Smooth muscle cell (in vitro differentiated cells): Measurements from ENCODE around the gene TUBB3. TPM values are rescaled to one million over a fixed set of nuclear protein-coding genes. Genes with fewer than 3 reads are reported as not detected.

Source experiments
- DNase-seq: peaks from one replicate; lab custom pipeline; 2025; ENCODE audit not compliant: unreplicated experiment; lab: John Stamatoyannopoulos, UW
- H2AFZ ChIP-seq: fragments of 200-600 bp; sonication (generic); 2 replicates; pipeline ENCODE4 v1.6.0; 2016; ENCODE audit warnings: antibody characterized with exemption, low read depth, mild to moderate bottlenecking
- H3F3A ChIP-seq: fragments of 200-600 bp; sonication (generic); 2 replicates; pipeline ENCODE4 v1.6.0; 2017; ENCODE audit warnings: antibody characterized with exemption, low read depth
- H3K27ac ChIP-seq: fragments of 200-600 bp; sonication (generic); 2 replicates; pipeline ENCODE4 v1.5.1; 2016; ENCODE audit warnings: low read depth, mild to moderate bottlenecking
- H3K27me3 ChIP-seq: fragments of 200-600 bp; sonication (generic); 2 replicates; pipeline ENCODE4 v1.6.1; 2016; ENCODE audit warnings: low read depth, mild to moderate bottlenecking
- H3K36me3 ChIP-seq: fragments of 200-600 bp; sonication (generic); 2 replicates; pipeline ENCODE4 v1.5.1; 2016; ENCODE audit warnings: low read depth
- H3K4me1 ChIP-seq: fragments of 200-600 bp; sonication (generic); 2 replicates; pipeline ENCODE4 v1.5.1; 2016; ENCODE audit warnings: low read depth
- H3K4me2 ChIP-seq: fragments of 200-600 bp; sonication (generic); 2 replicates; pipeline ENCODE4 v1.6.0; 2016; ENCODE audit warnings: mild to moderate bottlenecking
- H3K4me3 ChIP-seq: fragments of 200-600 bp; sonication (generic); 2 replicates; pipeline ENCODE4 v1.5.1; 2016; ENCODE audit warnings: mild to moderate bottlenecking
- H3K79me2 ChIP-seq: fragments of 200-600 bp; sonication (generic); 2 replicates; pipeline ENCODE4 v1.6.0; 2016; ENCODE audit warnings: low read depth, mild to moderate bottlenecking
- H3K9ac ChIP-seq: fragments of 200-600 bp; sonication (generic); 2 replicates; pipeline ENCODE4 v1.6.0; 2016; ENCODE audit warnings: low read depth
- H3K9me3 ChIP-seq: fragments of 200-600 bp; sonication (generic); replicated peaks from 2 replicates; pipeline ENCODE4 v1.5.1; 2016; ENCODE audit warnings: low read depth
- H4K20me1 ChIP-seq: fragments of 200-600 bp; sonication (generic); 2 replicates; pipeline ENCODE4 v1.6.0; 2016; ENCODE audit warnings: low read depth
- WGBS: methylation state at CpG from one replicate; pipeline ENCODE4 v1.1.7; 2016; ENCODE audit warnings: low lambda C conversion rate; 5-methylcytosine and 5-hydroxymethylcytosine counted together
- polyA plus RNA-seq: library from polyadenylated mRNA; unstranded; fragments of >200 nt; fragmentation: Nextera tagmentation; extraction: Ambion mirVana; gene quantifications from 2 replicates; pipeline ENCODE4 v1.2.1, GENCODE V29; 2016
- total RNA-seq: library from RNA; depleted of rRNA; stranded (reverse); fragments of >200 nt; gene quantifications from 2 replicates; pipeline ENCODE4 v1.2.3, GENCODE V29; 2014
- TF ChIP-seq, protein P1 (sequence below): fragments of 200-600 bp; sonication (generic); IDR thresholded peaks from 2 replicates; pipeline ENCODE4 v1.5.1; 2017; ENCODE audit warnings: borderline replicate concordance, mild to moderate bottlenecking, antibody characterized with exemption; ENCODE audit not compliant: insufficient read depth, poor library complexity, severe bottlenecking

Gene TUBB3
- total and polyA plus RNA-seq, 2 experiments from 2014 or later = 198 to 234 TPM

GRCh38 chr16:89922477-89922883, 662 bp upstream of the TUBB3 start:
- H3K79me2 ChIP-seq = peaks cover 48% of the 10 kb centered on the region
- no peak overlapping the region for H2AFZ ChIP-seq
- peak overlapping the region; percentile 99 for H3K27ac ChIP-seq
- H3K9me3 ChIP-seq = no peaks in the 10 kb centered on the region
- H3K9ac ChIP-seq = peak overlapping the region; percentile 93
- WGBS = 1% methylated on average over 27 of the region's 31 CpGs
- peak overlapping the region; percentile 81 for H3K4me3 ChIP-seq
- peaks cover 32% of the 10 kb centered on the region for H3K4me1 ChIP-seq
- peaks cover 41% of the 10 kb centered on the region for H4K20me1 ChIP-seq
- DNase-seq = peak; percentile 89
- TF ChIP-seq, protein P1, sequence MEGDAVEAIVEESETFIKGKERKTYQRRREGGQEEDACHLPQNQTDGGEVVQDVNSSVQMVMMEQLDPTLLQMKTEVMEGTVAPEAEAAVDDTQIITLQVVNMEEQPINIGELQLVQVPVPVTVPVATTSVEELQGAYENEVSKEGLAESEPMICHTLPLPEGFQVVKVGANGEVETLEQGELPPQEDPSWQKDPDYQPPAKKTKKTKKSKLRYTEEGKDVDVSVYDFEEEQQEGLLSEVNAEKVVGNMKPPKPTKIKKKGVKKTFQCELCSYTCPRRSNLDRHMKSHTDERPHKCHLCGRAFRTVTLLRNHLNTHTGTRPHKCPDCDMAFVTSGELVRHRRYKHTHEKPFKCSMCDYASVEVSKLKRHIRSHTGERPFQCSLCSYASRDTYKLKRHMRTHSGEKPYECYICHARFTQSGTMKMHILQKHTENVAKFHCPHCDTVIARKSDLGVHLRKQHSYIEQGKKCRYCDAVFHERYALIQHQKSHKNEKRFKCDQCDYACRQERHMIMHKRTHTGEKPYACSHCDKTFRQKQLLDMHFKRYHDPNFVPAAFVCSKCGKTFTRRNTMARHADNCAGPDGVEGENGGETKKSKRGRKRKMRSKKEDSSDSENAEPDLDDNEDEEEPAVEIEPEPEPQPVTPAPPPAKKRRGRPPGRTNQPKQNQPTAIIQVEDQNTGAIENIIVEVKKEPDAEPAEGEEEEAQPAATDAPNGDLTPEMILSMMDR = no peak
- H3K4me2 ChIP-seq = peak overlapping the region; percentile 97
- no peaks in the 10 kb centered on the region for H3K27me3 ChIP-seq
- peaks cover 22% of the 10 kb centered on the region for H3F3A ChIP-seq
- no peaks in the 10 kb centered on the region for H3K36me3 ChIP-seq

DNA sequence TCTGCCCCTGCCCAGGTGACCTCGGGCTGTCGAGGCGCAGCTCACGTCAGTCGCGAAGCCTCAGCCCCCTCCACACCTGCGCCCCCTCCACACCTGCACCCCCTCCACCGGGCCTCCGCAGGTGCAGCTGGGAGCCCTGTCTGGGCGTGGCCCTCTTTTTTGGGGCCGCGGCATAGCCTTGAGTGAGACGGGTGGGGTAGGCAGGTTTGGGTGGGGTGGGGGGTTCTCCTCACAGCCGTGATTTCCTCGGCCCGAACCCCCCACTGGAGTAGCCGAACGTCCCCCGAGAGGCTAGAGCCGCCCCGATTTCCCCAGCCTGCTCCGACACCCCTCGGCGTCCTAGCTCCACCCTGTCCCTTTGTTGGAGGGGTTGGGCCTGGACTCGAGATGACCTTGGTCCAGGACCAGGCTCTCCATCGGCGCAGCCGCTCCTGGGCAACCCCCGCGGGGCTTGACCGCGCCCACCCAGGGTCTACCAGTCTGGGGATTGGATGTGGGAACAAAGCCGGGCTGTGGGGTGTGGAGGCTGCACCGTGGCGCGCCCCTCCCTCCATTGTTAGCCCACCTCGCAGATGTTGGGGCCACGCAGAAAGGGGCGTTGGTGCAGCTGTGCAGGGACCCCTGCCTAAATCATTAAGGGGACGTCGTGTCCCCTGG, 626 bp downstream of the TUBB3 start:
- H4K20me1 ChIP-seq = peaks cover 54% of the 10 kb centered on the region

GRCh38 chr16:89924297-89924924, 1.3 kb downstream of the TUBB3 start:
- H3K4me1 ChIP-seq = peaks cover 17% of the 10 kb centered on the region
- H3K4me2 ChIP-seq = peak overlapping the region; percentile 97
- H3K4me3 ChIP-seq = peak overlapping the region; percentile 81
- no peak overlapping the region for H2AFZ ChIP-seq
- peak overlapping the region; percentile 48 for H3K9ac ChIP-seq
- H3K36me3 ChIP-seq = no peaks in the 10 kb centered on the region
- no peaks in the 10 kb centered on the region for H3K9me3 ChIP-seq
- peaks cover 61% of the 10 kb centered on the region for H4K20me1 ChIP-seq
- peak; percentile 46 for DNase-seq
- no peaks in the 10 kb centered on the region for H3K27me3 ChIP-seq
- 1% methylated on average over 11 of the region's 14 CpGs for WGBS
- TF ChIP-seq, protein P1 = no peak
- H3F3A ChIP-seq = peaks cover 16% of the 10 kb centered on the region
- no peak overlapping the region for H3K27ac ChIP-seq
- peaks cover 59% of the 10 kb centered on the region for H3K79me2 ChIP-seq

More for the DNA sequence above, 626 bp downstream of the TUBB3 start:
- no peak for DNase-seq
- TF ChIP-seq, protein P1 = no peak
- Histone ChIP-seq H3F3A (peaks cover 16% of the 10 kb centered on the region), H3K79me2 (peaks cover 60% of the 10 kb centered on the region), H3K4me2 (peak overlapping the region; percentile 97), H3K9me3 (no peaks in the 10 kb centered on the region), H3K27ac (no peak overlapping the region), H3K4me1 (peaks cover 21% of the 10 kb centered on the region), H3K27me3 (no peaks in the 10 kb centered on the region), H3K4me3 (peak overlapping the region; percentile 81), H3K36me3 (no peaks in the 10 kb centered on the region), H3K9ac (peak overlapping the region; percentile 48), H2AFZ (no peak overlapping the region)
- WGBS = 4% methylated on average over 32 of the region's 41 CpGs
